ENCODE data around the gene FAS.

DNA sequence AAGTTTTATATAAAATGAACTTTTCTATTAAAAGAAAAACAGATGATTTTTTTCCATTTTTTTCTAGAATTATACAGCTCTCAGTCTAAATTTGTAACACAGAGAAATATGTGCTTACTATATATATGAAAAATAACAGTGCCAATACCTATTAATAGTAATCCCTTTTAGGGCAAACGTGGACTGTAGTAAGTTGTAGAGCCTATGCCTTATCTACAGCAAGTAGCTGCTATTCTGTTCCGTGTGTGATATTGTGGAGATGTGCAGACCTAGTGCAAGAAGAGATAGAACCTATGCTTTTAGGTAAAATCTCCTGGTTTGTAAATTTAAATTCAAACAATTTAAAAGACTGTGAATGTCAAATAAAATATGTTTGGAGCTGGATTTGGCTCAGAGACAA lies 72.9 kb downstream of the FAS start:
- TF ChIP-seq POLR2A (IDR thresholded peaks at IDR 0.05) (no peak), POLR2AphosphoS5 (IDR thresholded peaks at IDR 0.05) (no peak), EP300 (IDR thresholded peaks at IDR 0.05) (no peak)
- TF ChIP-seq, protein P1, sequence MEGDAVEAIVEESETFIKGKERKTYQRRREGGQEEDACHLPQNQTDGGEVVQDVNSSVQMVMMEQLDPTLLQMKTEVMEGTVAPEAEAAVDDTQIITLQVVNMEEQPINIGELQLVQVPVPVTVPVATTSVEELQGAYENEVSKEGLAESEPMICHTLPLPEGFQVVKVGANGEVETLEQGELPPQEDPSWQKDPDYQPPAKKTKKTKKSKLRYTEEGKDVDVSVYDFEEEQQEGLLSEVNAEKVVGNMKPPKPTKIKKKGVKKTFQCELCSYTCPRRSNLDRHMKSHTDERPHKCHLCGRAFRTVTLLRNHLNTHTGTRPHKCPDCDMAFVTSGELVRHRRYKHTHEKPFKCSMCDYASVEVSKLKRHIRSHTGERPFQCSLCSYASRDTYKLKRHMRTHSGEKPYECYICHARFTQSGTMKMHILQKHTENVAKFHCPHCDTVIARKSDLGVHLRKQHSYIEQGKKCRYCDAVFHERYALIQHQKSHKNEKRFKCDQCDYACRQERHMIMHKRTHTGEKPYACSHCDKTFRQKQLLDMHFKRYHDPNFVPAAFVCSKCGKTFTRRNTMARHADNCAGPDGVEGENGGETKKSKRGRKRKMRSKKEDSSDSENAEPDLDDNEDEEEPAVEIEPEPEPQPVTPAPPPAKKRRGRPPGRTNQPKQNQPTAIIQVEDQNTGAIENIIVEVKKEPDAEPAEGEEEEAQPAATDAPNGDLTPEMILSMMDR (IDR thresholded peaks at IDR 0.05), result no peak

All from suprapubic skin (tissue), 4 donors.